HepG2 (cell line): ENCODE measurements around the gene BCAS2. TPM values are rescaled to one million over a fixed set of nuclear protein-coding genes. Genes with fewer than 3 reads are reported as not detected.

Experiments
- CENPT ChIP-seq: sonication (generic); formaldehyde crosslinking; IDR thresholded peaks from 2 replicates; pipeline ENCODE4 v1.8.0; 2022; ENCODE audit warnings: low read depth, mild to moderate bottlenecking, moderate library complexity, missing genetic modification reagents
- NFKBIZ ChIP-seq: IDR thresholded peaks from 2 replicates; pipeline ENCODE4 v1.6.1; 2018; ENCODE audit warnings: missing genetic modification reagents, missing compliant biosample characterization
- PHF5A ChIP-seq: IDR thresholded peaks from one replicate; pipeline ENCODE4 v1.6.1; 2018; ENCODE audit warnings: low read depth, missing genetic modification reagents; ENCODE audit not compliant: unreplicated experiment
- RNF2 ChIP-seq: fragments of 450-650 bp; conservative IDR thresholded peaks from 2 replicates; pipeline ENCODE4 v1.6.1; 2016; ENCODE audit warnings: low read depth
- SMAD1 ChIP-seq: sonication (generic); formaldehyde crosslinking; IDR thresholded peaks from 2 replicates; pipeline ENCODE4 v1.4.0; 2020; ENCODE audit warnings: missing genetic modification reagents, low read depth, mild to moderate bottlenecking, borderline replicate concordance
- SNAI1 ChIP-seq: sonication (generic); formaldehyde crosslinking; IDR thresholded peaks from 2 replicates; pipeline ENCODE4 v1.5.0; 2020; ENCODE audit warnings: mild to moderate bottlenecking, missing genetic modification reagents, borderline replicate concordance
- SRSF9 ChIP-seq: fragments of 200-400 bp; formaldehyde crosslinking; IDR thresholded peaks from 2 replicates; pipeline ENCODE4 v1.6.1; 2018; ENCODE audit warnings: borderline replicate concordance, mild to moderate bottlenecking, low read depth, low read length; ENCODE audit not compliant: insufficient read depth, poor library complexity, severe bottlenecking
- TAF15 ChIP-seq: fragments of 200-400 bp; formaldehyde crosslinking; IDR thresholded peaks from one replicate; pipeline ENCODE4 v1.6.1; 2018; ENCODE audit warnings: mild to moderate bottlenecking, low read depth, low read length; ENCODE audit not compliant: poor library complexity, severe bottlenecking
- TOPORS ChIP-seq: sonication (generic); formaldehyde crosslinking; IDR thresholded peaks from 2 replicates; pipeline ENCODE4 v1.8.0; 2023; ENCODE audit warnings: mild to moderate bottlenecking, missing genetic modification reagents
- ZBTB7A ChIP-seq: sonication (generic); formaldehyde crosslinking; IDR thresholded peaks from 2 replicates; pipeline ENCODE4 v1.8.0; 2022; ENCODE audit warnings: mild to moderate bottlenecking, missing genetic modification reagents
- ZEB1 ChIP-seq: IDR thresholded peaks from 2 replicates; pipeline ENCODE4 v1.6.1; 2012; ENCODE audit warnings: mild to moderate bottlenecking, low read depth, inconsistent platforms; ENCODE audit not compliant: insufficient replicate concordance
- ZNF225 ChIP-seq: sonication (generic); formaldehyde crosslinking; IDR thresholded peaks from 2 replicates; pipeline ENCODE4 v1.4.0; 2020; ENCODE audit warnings: mild to moderate bottlenecking, missing genetic modification reagents
- ZNF234 ChIP-seq: sonication (generic); formaldehyde crosslinking; conservative IDR thresholded peaks from 2 replicates; pipeline ENCODE4 v1.5.1; 2020; ENCODE audit warnings: mild to moderate bottlenecking, missing genetic modification reagents
- ZNF616 ChIP-seq: sonication (generic); formaldehyde crosslinking; IDR thresholded peaks from 2 replicates; pipeline ENCODE4 v1.5.0; 2020; ENCODE audit warnings: low read depth, mild to moderate bottlenecking, missing genetic modification reagents
- ZNF7 ChIP-seq: IDR thresholded peaks from 2 replicates; pipeline ENCODE4 v1.6.1; 2016; ENCODE audit warnings: missing biosample characterization, missing genetic modification reagents
- ZNF75D ChIP-seq: sonication (generic); formaldehyde crosslinking; IDR thresholded peaks from 2 replicates; pipeline ENCODE4 v1.8.1; 2023; ENCODE audit warnings: missing genetic modification reagents, mild to moderate bottlenecking, borderline replicate concordance
- ZNF777 ChIP-seq: sonication (generic); formaldehyde crosslinking; IDR thresholded peaks from 2 replicates; pipeline ENCODE4 v1.4.0; 2020; ENCODE audit warnings: missing genetic modification reagents
- ZNF878 ChIP-seq: sonication (generic); formaldehyde crosslinking; IDR thresholded peaks from 2 replicates; pipeline ENCODE4 v1.8.1; 2023; ENCODE audit warnings: mild to moderate bottlenecking, missing genetic modification reagents, moderate library complexity
- polyA plus RNA-seq, 8 experiments: library from polyadenylated mRNA; depleted of rRNA in 3 of 8; stranded (reverse) in 7 of 8; unstranded in 1 of 8; fragments of >200 nt; fragmentation: Illumina TruSeq in 4 of 8; extraction: Trizol in 4 of 8; gene quantifications; 2 replicates each; pipeline versions ENCODE4 v1.2.1 to v1.2.3, GENCODE V29; 2011 to 2016; ENCODE audit warnings: low read depth in 4 of 8, missing spikeins in 1 of 8, mixed read lengths in 1 of 8; ENCODE audit not compliant: insufficient read depth in 1 of 8
- total RNA-seq, 5 experiments: library from RNA; depleted of rRNA; stranded (reverse); fragments of >200 nt; fragmentation: Illumina TruSeq; extraction: Trizol; gene quantifications; 2 replicates each; pipeline ENCODE4 v1.2.3, GENCODE V29; 2016; ENCODE audit warnings: low read depth in 1 of 5
- TF ChIP-seq, protein P1 (sequence below), 2 experiments: sonication (generic) in 1 of 2; formaldehyde crosslinking in 1 of 2; IDR thresholded peaks; 2 replicates each; pipeline versions ENCODE4 v1.4.0 to v1.6.1; 2016 to 2020; ENCODE audit warnings: borderline replicate concordance in 1 of 2, low read depth in 1 of 2, mild to moderate bottlenecking in 1 of 2, missing genetic modification reagents in 1 of 2
- TF ChIP-seq, protein P2 (sequence below): IDR thresholded peaks from 2 replicates; pipeline ENCODE4 v1.6.1; 2016; ENCODE audit warnings: low read depth
- TF ChIP-seq, protein P3 (sequence below): sonication (generic); formaldehyde crosslinking; IDR thresholded peaks from 2 replicates; pipeline ENCODE4 v1.4.0; 2020; ENCODE audit warnings: missing genetic modification reagents

Gene BCAS2
- total and polyA plus RNA-seq, 2 of the 13 experiments (the other 11 are each of a cell fraction or from before 2014, with no cell fraction given), result 18.0 to 47.4 TPM

- TF ChIP-seq ZNF7 (CRISPR knock-in tag) (no peak), ZNF234 (no peak), PHF5A (no peak), NFKBIZ (CRISPR knock-in tag) (no peak), CENPT (CRISPR knock-in tag) (no peak), SMAD1 (CRISPR knock-in tag) (peak; percentile 59; the same call in 1 of the 2 replicates), ZNF878 (no peak), ZNF225 (no peak), RNF2 (no peak), SNAI1 (CRISPR knock-in tag) (no peak), ZNF616 (CRISPR knock-in tag) (no peak), ZNF75D (no peak), TOPORS (CRISPR knock-in tag) (peak; percentile 56; the same call in 1 of the 2 replicates), ZNF777 (no peak), SRSF9 (no peak), TAF15 (no peak), ZEB1 (peak; percentile 31), ZBTB7A (CRISPR knock-in tag) (no peak)
- TF ChIP-seq, protein P1, sequence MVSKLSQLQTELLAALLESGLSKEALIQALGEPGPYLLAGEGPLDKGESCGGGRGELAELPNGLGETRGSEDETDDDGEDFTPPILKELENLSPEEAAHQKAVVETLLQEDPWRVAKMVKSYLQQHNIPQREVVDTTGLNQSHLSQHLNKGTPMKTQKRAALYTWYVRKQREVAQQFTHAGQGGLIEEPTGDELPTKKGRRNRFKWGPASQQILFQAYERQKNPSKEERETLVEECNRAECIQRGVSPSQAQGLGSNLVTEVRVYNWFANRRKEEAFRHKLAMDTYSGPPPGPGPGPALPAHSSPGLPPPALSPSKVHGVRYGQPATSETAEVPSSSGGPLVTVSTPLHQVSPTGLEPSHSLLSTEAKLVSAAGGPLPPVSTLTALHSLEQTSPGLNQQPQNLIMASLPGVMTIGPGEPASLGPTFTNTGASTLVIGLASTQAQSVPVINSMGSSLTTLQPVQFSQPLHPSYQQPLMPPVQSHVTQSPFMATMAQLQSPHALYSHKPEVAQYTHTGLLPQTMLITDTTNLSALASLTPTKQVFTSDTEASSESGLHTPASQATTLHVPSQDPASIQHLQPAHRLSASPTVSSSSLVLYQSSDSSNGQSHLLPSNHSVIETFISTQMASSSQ (IDR thresholded peaks at IDR 0.05; ENCODE audit: low read depth), result no peak
- TF ChIP-seq, protein P1 (CRISPR knock-in tag; IDR thresholded peaks at IDR 0.05; ENCODE audit: borderline replicate concordance), result no peak; the same call in 1 of the 2 replicates
- TF ChIP-seq, protein P2, sequence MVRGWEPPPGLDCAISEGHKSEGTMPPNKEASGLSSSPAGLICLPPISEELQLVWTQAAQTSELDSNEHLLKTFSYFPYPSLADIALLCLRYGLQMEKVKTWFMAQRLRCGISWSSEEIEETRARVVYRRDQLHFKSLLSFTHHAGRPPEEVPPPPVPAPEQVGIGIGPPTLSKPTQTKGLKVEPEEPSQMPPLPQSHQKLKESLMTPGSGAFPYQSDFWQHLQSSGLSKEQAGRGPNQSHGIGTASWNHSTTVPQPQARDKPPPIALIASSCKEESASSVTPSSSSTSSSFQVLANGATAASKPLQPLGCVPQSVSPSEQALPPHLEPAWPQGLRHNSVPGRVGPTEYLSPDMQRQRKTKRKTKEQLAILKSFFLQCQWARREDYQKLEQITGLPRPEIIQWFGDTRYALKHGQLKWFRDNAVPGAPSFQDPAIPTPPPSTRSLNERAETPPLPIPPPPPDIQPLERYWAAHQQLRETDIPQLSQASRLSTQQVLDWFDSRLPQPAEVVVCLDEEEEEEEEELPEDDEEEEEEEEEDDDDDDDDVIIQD (CRISPR knock-in tag), result no peak
- TF ChIP-seq, protein P3, sequence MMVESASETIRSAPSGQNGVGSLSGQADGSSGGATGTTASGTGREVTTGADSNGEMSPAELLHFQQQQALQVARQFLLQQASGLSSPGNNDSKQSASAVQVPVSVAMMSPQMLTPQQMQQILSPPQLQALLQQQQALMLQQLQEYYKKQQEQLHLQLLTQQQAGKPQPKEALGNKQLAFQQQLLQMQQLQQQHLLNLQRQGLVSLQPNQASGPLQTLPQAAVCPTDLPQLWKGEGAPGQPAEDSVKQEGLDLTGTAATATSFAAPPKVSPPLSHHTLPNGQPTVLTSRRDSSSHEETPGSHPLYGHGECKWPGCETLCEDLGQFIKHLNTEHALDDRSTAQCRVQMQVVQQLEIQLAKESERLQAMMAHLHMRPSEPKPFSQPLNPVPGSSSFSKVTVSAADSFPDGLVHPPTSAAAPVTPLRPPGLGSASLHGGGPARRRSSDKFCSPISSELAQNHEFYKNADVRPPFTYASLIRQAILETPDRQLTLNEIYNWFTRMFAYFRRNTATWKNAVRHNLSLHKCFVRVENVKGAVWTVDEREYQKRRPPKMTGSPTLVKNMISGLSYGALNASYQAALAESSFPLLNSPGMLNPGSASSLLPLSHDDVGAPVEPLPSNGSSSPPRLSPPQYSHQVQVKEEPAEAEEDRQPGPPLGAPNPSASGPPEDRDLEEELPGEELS (CRISPR knock-in tag), result peak; percentile 42; the same call in 1 of the 2 replicates
These were observed at the start of gene BCAS2 (continued) for GRCh38 chr1:114581335-114582287.
